ENCODE measurements around the gene GABBR2. TPM values are rescaled to one million over a fixed set of nuclear protein-coding genes. Genes with fewer than 3 reads are reported as not detected.

The GABBR2 gene
- total RNA-seq, 1 donor from 2014 or later, result not detected

- H3K9me3 Mint-ChIP-seq (ENCODE audit: unreplicated experiment), result no peaks in the 10 kb centered on the region
- TF ChIP-seq, protein P1, sequence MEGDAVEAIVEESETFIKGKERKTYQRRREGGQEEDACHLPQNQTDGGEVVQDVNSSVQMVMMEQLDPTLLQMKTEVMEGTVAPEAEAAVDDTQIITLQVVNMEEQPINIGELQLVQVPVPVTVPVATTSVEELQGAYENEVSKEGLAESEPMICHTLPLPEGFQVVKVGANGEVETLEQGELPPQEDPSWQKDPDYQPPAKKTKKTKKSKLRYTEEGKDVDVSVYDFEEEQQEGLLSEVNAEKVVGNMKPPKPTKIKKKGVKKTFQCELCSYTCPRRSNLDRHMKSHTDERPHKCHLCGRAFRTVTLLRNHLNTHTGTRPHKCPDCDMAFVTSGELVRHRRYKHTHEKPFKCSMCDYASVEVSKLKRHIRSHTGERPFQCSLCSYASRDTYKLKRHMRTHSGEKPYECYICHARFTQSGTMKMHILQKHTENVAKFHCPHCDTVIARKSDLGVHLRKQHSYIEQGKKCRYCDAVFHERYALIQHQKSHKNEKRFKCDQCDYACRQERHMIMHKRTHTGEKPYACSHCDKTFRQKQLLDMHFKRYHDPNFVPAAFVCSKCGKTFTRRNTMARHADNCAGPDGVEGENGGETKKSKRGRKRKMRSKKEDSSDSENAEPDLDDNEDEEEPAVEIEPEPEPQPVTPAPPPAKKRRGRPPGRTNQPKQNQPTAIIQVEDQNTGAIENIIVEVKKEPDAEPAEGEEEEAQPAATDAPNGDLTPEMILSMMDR (IDR thresholded peaks at IDR 0.05), result no peak
- H3K36me3 Mint-ChIP-seq (ENCODE audit: unreplicated experiment), result peaks cover 4% of the 10 kb centered on the region
- H3K4me1 Mint-ChIP-seq (ENCODE audit: unreplicated experiment), result no peaks in the 10 kb centered on the region
- no peak overlapping the region for H3K27ac Mint-ChIP-seq (ENCODE audit: unreplicated experiment)
- H3K27me3 Mint-ChIP-seq (ENCODE audit: unreplicated experiment), result peaks cover 4% of the 10 kb centered on the region
- DNase-seq (ENCODE audit: extremely low spot score, unreplicated experiment), result no peak
- H3K4me3 Mint-ChIP-seq (ENCODE audit: unreplicated experiment), result no peak overlapping the region
These were observed 22.1 kb upstream of the GABBR2 start for GRCh38 chr9:98730871-98731270.

- Mint-ChIP-seq H3K4me3 (ENCODE audit: unreplicated experiment) (no peak overlapping the region), H3K4me1 (ENCODE audit: unreplicated experiment) (no peaks in the 10 kb centered on the region), H3K9me3 (ENCODE audit: unreplicated experiment) (no peaks in the 10 kb centered on the region), H3K27me3 (ENCODE audit: unreplicated experiment) (peaks cover 14% of the 10 kb centered on the region), H3K36me3 (ENCODE audit: unreplicated experiment) (no peaks in the 10 kb centered on the region), H3K27ac (ENCODE audit: unreplicated experiment) (no peak overlapping the region)
- no peak for DNase-seq (ENCODE audit: extremely low spot score, unreplicated experiment)
- TF ChIP-seq, protein P1 (IDR thresholded peaks at IDR 0.05), result no peak
These were observed 19.8 kb upstream of the GABBR2 start for GRCh38 chr9:98728500-98728899.

- no peak overlapping the region for H3K4me3 Mint-ChIP-seq (ENCODE audit: unreplicated experiment)
- DNase-seq (ENCODE audit: extremely low spot score, unreplicated experiment), result no peak
- peaks cover 22% of the 10 kb centered on the region for H3K27me3 Mint-ChIP-seq (ENCODE audit: unreplicated experiment)
- H3K9me3 Mint-ChIP-seq (ENCODE audit: unreplicated experiment), result no peaks in the 10 kb centered on the region
- TF ChIP-seq, protein P1 (IDR thresholded peaks at IDR 0.05), result no peak
- no peak overlapping the region for H3K27ac Mint-ChIP-seq (ENCODE audit: unreplicated experiment)
- no peaks in the 10 kb centered on the region for H3K36me3 Mint-ChIP-seq (ENCODE audit: unreplicated experiment)
- no peaks in the 10 kb centered on the region for H3K4me1 Mint-ChIP-seq (ENCODE audit: unreplicated experiment)
These were observed 18.7 kb upstream of the GABBR2 start for GRCh38 chr9:98727428-98727827.

GRCh38 chr9:98726735-98727134, 18.0 kb upstream of the GABBR2 start:
- H3K9me3 Mint-ChIP-seq (ENCODE audit: unreplicated experiment), result no peaks in the 10 kb centered on the region
- no peaks in the 10 kb centered on the region for H3K36me3 Mint-ChIP-seq (ENCODE audit: unreplicated experiment)
- peaks cover 25% of the 10 kb centered on the region for H3K27me3 Mint-ChIP-seq (ENCODE audit: unreplicated experiment)
- DNase-seq (ENCODE audit: extremely low spot score, unreplicated experiment), result no peak
- TF ChIP-seq, protein P1 (IDR thresholded peaks at IDR 0.05), result no peak
- H3K27ac Mint-ChIP-seq (ENCODE audit: unreplicated experiment), result no peak overlapping the region
- H3K4me1 Mint-ChIP-seq (ENCODE audit: unreplicated experiment), result no peaks in the 10 kb centered on the region
- H3K4me3 Mint-ChIP-seq (ENCODE audit: unreplicated experiment), result no peak overlapping the region

GRCh38 chr9:98724810-98725530, 16.2 kb upstream of the GABBR2 start:
- Mint-ChIP-seq H3K9me3 (ENCODE audit: unreplicated experiment) (no peaks in the 10 kb centered on the region), H3K27me3 (ENCODE audit: unreplicated experiment) (peaks cover 31% of the 10 kb centered on the region), H3K36me3 (ENCODE audit: unreplicated experiment) (no peaks in the 10 kb centered on the region), H3K27ac (ENCODE audit: unreplicated experiment) (no peak overlapping the region), H3K4me1 (ENCODE audit: unreplicated experiment) (no peaks in the 10 kb centered on the region), H3K4me3 (ENCODE audit: unreplicated experiment) (no peak overlapping the region)
- TF ChIP-seq, protein P1 (IDR thresholded peaks at IDR 0.05), result no peak
- DNase-seq (ENCODE audit: extremely low spot score, unreplicated experiment), result no peak
